Dendritic cell treated with granulocyte-macrophage colony-stimulating factor and Interleukin-4, amounts not matched to agents 40 ng/mL and 50 ng/mL, for 4 days (primary cell): ENCODE measurements around the gene TOMM34.
A peak's percentile ranks its signal among the peaks of the same experiment; 100 is the strongest.

Experiments
- H3K27ac Mint-ChIP-seq: one replicate; pipeline ENCODE4 v1.8.0; 2022; ENCODE audit warnings: mild to moderate bottlenecking, mixed read lengths
- H3K27me3 Mint-ChIP-seq: one replicate; pipeline ENCODE4 v1.8.0; 2022; ENCODE audit warnings: mild to moderate bottlenecking, mixed read lengths
- H3K36me3 Mint-ChIP-seq: one replicate; pipeline ENCODE4 v1.8.0; 2022; ENCODE audit warnings: low read depth, mixed read lengths
- H3K4me1 Mint-ChIP-seq: one replicate; pipeline ENCODE4 v1.8.0; 2022; ENCODE audit warnings: low read depth, mixed read lengths
- H3K4me3 Mint-ChIP-seq: one replicate; pipeline ENCODE4 v1.8.0; 2022; ENCODE audit warnings: mild to moderate bottlenecking, moderate library complexity, mixed read lengths
- H3K9me3 Mint-ChIP-seq: one replicate; pipeline ENCODE4 v1.8.0; 2022; ENCODE audit warnings: mixed read lengths
- intact Hi-C: fragments of 100-400 bp; cut with micrococcal nuclease; formaldehyde crosslinking; loops from one replicate; pipeline ENCODE4 v1.15.0; 2022

Gene TOMM34

DNA sequence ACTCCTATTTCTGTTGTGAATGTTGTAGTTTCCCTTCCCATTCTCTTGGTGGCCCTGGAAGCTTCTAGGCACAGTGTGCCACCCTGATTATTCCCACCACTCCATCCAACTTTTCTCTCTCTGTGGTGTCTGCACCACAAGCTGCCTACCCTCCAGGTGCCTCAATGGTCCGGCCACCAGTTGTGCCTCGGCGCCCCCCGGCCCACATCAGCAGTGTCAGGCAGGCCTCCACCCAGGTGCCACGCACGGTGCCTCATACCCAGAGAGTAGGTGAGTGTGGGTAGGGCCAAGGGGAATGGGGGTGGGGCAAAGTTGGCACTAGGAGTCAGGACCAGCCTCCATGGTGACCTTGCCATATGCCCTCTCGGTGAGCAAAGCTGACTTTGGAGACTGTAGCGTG is 27.3 kb downstream of the TOMM34 start:
- H3K4me1 Mint-ChIP-seq, result no peaks in the 10 kb centered on the region
- H3K9me3 Mint-ChIP-seq, result no peaks in the 10 kb centered on the region
- no peak overlapping the region for H3K4me3 Mint-ChIP-seq
- H3K27me3 Mint-ChIP-seq, result no peaks in the 10 kb centered on the region
- H3K36me3 Mint-ChIP-seq, result peaks cover 54% of the 10 kb centered on the region
- intact Hi-C loops, result no loop called here
- no peak overlapping the region for H3K27ac Mint-ChIP-seq

DNA sequence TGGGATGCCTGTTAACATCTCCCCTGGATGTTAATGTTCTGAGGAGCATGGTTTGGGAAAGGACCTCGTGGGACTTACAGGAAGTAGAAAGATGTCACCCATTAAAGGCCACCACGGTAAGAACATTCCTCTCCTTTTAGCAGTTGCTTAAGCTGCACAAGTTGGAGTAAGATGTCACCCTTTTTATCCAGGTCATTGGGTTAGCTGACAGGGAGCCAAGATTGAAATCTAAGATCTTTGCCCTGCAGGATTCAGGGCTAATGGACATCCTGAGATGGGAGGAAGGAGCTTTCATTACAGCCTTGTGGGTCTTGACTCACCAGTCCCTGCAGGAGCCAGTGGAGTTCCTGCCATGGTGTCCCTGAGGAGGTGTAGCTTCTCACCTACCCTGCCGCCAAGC is 28.3 kb downstream of the TOMM34 start:
- Mint-ChIP-seq H3K9me3 (no peaks in the 10 kb centered on the region), H3K36me3 (peaks cover 44% of the 10 kb centered on the region), H3K27me3 (no peaks in the 10 kb centered on the region), H3K4me3 (no peak overlapping the region), H3K4me1 (no peaks in the 10 kb centered on the region), H3K27ac (no peak overlapping the region)
- intact Hi-C loops, result no loop called here

DNA sequence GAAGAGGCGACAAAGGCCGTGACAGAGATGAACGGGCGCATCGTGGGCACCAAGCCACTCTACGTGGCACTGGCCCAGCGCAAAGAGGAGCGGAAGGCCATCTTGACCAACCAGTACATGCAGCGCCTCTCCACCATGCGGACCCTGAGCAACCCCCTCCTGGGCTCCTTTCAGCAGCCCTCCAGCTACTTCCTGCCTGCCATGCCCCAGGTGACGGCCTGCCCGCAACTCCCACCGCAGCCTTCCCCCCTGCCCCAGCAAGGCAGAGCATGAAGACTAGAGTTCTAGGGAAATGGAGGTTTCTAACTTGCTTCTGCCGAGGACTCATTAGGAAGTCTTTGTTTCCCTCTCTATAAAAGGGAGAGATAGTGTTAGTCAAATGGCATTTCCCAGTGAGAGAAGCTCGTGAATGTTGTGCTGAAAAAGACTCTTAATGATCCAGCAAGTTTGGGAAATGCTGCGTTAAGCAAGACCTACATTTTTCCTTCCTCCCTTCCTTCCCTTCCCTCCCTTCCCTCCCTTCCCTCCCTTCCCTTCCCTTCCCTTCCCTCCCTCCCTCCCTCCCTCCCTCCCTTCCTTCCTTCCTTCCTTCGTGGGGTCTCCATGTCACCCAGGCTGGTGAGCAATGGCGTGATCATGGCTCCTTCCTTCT is 29.6 kb downstream of the TOMM34 start:
- intact Hi-C loops, result no loop called here
- Mint-ChIP-seq H3K27me3 (no peaks in the 10 kb centered on the region), H3K4me3 (no peak overlapping the region), H3K9me3 (no peaks in the 10 kb centered on the region), H3K27ac (no peak overlapping the region), H3K36me3 (peaks cover 37% of the 10 kb centered on the region), H3K4me1 (no peaks in the 10 kb centered on the region)

DNA sequence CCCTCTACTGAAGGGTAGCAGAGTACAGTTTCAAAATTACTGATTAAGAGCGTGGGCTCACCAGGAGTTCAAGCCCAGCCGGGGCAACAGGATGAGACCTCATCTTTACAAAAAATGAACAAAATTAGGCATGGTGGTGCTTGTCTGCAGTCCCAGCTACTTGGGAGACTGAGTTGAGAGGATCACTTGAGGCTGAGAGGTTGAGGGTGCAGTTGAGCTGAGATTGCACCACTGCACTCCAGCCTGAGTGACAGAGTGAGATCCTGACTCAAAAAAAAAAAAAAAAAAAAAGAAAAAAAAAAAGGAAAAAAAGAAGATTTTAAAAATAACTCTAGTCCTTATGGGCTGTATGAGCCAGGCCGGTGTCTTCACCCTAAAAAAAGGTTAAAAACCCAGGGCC is 31.6 kb downstream of the TOMM34 start:
- intact Hi-C loops, result no loop called here
- H3K4me3 Mint-ChIP-seq, result no peak overlapping the region

DNA sequence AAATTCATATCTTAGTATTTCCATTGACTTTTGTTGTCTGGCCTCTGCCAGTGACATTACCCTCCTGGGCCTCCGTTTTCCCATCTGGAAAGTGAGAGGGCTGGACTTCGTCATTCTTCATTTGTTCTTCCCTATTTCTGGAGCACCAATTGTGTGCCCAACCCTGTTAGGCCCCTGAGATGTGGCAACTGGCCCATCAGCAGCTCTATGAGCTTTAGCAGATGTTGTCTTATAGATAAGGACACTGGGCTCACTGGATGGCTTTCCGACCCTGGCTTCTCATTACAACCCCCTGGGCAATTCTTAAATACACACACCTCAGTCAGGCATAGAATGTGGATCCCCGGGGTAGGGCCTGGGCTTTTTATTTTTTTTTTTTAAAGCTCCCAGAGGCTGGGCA is 35.7 kb downstream of the TOMM34 start:
- Mint-ChIP-seq H3K27ac (no peak overlapping the region), H3K9me3 (no peaks in the 10 kb centered on the region), H3K4me1 (no peaks in the 10 kb centered on the region), H3K36me3 (peaks cover 30% of the 10 kb centered on the region), H3K27me3 (no peaks in the 10 kb centered on the region), H3K4me3 (no peak overlapping the region)
- intact Hi-C loops, result no loop called here

More for the DNA sequence above, 31.6 kb downstream of the TOMM34 start:
- Mint-ChIP-seq H3K27ac (no peak overlapping the region), H3K36me3 (peaks cover 43% of the 10 kb centered on the region), H3K27me3 (no peaks in the 10 kb centered on the region), H3K4me1 (no peaks in the 10 kb centered on the region), H3K9me3 (no peaks in the 10 kb centered on the region)

DNA sequence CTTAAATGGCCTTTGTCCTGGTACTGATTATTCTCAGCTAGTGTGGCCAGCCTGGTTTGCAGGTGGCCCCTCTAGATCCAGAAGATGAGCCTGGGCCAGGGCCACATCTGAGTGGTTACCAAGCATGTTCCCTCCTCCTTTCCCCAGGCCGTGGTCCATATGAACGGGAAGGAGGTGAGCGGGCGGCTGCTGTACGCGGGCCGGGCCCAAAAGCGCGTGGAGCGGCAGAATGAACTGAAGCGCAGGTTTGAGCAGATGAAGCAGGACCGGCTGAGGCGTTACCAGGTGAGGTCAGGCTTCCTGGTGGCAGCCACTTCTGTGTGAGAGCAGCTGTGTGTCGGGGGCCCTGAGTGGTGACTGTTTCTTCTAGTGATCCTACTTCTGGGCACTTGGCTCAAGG is 38.8 kb downstream of the TOMM34 start:
- no peaks in the 10 kb centered on the region for H3K9me3 Mint-ChIP-seq
- H3K4me3 Mint-ChIP-seq, result no peak overlapping the region
- no peaks in the 10 kb centered on the region for H3K27me3 Mint-ChIP-seq
- peaks cover 43% of the 10 kb centered on the region for H3K36me3 Mint-ChIP-seq
- no peak overlapping the region for H3K27ac Mint-ChIP-seq
- intact Hi-C loops, result no loop called here
- H3K4me1 Mint-ChIP-seq, result no peaks in the 10 kb centered on the region

DNA sequence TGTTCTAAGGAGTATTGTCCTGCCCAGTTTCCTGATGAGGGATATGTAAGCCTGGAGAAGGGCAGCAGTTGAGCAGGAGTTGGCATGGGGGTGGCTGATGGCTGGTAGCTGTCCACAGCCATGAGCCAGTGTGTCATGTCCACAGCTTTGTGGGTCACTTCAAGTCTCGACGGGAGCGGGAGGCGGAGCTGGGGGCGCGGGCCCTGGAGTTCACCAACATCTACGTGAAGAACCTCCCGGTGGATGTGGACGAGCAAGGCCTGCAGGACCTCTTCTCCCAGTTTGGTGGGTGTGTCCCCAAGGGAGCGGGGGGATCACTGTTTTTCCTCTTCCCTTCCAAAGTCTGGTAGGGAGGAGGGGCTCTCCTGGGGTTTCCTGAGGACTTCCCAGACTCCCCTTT is 41.4 kb downstream of the TOMM34 start:
- no peak overlapping the region for H3K27ac Mint-ChIP-seq
- no peaks in the 10 kb centered on the region for H3K9me3 Mint-ChIP-seq
- H3K4me3 Mint-ChIP-seq, result no peak overlapping the region
- peaks cover 37% of the 10 kb centered on the region for H3K36me3 Mint-ChIP-seq
- H3K4me1 Mint-ChIP-seq, result no peaks in the 10 kb centered on the region
- H3K27me3 Mint-ChIP-seq, result no peaks in the 10 kb centered on the region
- intact Hi-C loops, result no loop called here

DNA sequence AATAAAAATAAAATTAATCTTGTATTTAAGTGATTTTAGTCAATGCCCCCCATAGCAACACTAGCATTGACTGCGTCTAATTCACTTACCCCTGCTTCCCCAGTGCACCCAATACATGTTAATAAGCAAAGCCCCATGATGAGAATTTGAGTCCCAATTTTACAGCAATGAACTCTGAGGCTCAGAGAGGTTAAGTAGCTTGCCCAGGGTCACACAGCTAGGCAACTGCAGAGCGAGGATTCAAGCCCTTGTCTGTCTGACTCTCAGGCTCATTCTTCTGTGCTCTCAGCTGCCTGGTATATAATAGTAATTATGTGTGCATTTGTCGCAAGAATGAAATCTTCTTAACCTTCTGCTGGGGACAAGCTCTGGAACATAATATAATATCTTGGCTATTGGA is 41.9 kb downstream of the TOMM34 start:
- Mint-ChIP-seq H3K4me1 (no peaks in the 10 kb centered on the region), H3K4me3 (no peak overlapping the region), H3K9me3 (no peaks in the 10 kb centered on the region), H3K36me3 (peaks cover 34% of the 10 kb centered on the region), H3K27me3 (no peaks in the 10 kb centered on the region), H3K27ac (no peak overlapping the region)
- intact Hi-C loops, result no loop called here

DNA sequence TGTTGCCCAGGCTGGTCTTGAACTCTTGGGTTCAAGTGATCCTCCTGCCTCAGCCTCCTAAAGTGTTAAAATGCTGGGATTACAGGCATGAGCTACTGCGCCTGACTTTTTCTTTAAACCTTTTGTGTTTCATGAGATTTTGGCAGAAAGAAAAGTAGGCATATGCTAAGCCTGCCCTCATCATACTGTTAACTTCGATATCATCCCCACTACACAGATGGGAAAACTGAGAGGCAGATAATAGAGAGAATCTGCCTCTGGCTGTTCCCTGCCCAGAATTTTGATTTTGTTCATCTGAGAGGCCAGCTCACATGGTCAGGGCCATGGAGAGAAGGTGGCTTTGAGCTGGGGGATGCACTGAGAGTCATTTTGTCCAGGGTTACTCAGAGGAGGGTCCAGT is 42.8 kb downstream of the TOMM34 start:
- Mint-ChIP-seq H3K27ac (no peak overlapping the region), H3K4me1 (no peaks in the 10 kb centered on the region), H3K9me3 (no peaks in the 10 kb centered on the region), H3K36me3 (peaks cover 32% of the 10 kb centered on the region), H3K27me3 (no peaks in the 10 kb centered on the region), H3K4me3 (no peak overlapping the region)
- intact Hi-C loops, result no loop called here

DNA sequence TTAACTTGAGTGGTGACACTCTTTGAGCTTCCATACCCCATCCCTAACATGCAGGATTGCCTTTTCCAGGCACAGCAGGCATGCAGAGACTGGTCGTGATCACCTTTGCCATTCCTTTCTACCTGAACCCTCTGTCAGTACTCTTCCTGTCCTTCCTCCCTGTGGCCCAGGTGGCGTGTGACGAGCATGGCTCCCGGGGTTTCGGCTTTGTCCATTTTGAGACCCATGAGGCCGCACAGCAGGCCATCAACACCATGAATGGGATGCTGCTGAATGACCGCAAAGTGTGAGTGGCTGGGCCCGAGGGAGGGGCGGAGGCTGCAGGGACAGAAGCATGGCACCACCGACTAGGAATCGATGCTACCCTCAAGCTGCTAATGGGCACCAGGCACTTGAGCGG is 43.6 kb downstream of the TOMM34 start:
- no peaks in the 10 kb centered on the region for H3K27me3 Mint-ChIP-seq
- H3K4me3 Mint-ChIP-seq, result no peak overlapping the region
- intact Hi-C loops, result no loop called here
- no peak overlapping the region for H3K27ac Mint-ChIP-seq
- peaks cover 2% of the 10 kb centered on the region for H3K4me1 Mint-ChIP-seq
- peaks cover 30% of the 10 kb centered on the region for H3K36me3 Mint-ChIP-seq
- H3K9me3 Mint-ChIP-seq, result no peaks in the 10 kb centered on the region

DNA sequence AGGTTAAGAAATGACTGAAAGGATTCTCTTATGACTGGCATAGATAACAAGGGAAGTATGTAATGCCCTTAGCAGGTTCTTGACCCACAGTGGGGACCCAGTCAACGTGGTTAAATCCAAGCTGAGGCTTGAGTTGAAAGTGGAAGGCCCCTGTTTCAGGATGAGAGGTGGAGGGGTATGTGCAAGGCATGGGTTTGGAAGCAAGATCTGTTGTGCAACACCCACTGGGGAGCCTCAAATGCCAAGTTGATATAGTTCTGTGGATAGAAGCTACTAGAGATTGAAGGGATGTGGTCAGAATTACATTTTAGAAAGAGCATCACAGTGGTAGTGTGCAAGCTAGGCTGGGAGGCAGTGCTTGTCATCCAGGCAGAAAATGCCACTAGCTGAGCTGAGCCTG is 45.3 kb downstream of the TOMM34 start:
- no peaks in the 10 kb centered on the region for H3K9me3 Mint-ChIP-seq
- no peaks in the 10 kb centered on the region for H3K27me3 Mint-ChIP-seq
- intact Hi-C loops, result no loop called here
- H3K36me3 Mint-ChIP-seq, result peaks cover 25% of the 10 kb centered on the region
- peaks cover 16% of the 10 kb centered on the region for H3K4me1 Mint-ChIP-seq
- H3K27ac Mint-ChIP-seq, result no peak overlapping the region
- H3K4me3 Mint-ChIP-seq, result no peak overlapping the region

DNA sequence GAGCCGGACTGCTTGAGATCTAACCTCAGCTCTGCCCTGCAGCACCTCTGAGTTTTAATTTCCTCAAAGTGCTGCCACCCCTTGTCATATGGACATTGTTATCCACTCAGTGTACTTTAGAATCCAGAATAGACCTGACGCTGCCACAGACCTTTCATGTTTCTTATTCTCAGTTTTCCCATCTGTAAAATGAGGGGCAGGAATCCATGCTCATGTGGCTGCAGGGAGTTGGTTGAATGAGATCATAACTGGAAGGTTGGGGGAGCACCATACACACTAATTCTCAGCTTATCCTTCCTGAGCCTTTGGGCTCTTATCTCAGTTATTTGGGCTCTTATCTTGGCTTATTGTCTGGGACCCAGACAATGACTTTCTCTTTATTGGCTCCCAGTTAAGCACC is 48.0 kb downstream of the TOMM34 start:
- H3K27me3 Mint-ChIP-seq, result no peaks in the 10 kb centered on the region
- no peak overlapping the region for H3K4me3 Mint-ChIP-seq
- H3K27ac Mint-ChIP-seq, result no peak overlapping the region
- no peaks in the 10 kb centered on the region for H3K9me3 Mint-ChIP-seq
- peaks cover 35% of the 10 kb centered on the region for H3K36me3 Mint-ChIP-seq
- intact Hi-C loops, result no loop called here
- H3K4me1 Mint-ChIP-seq, result peaks cover 30% of the 10 kb centered on the region

DNA sequence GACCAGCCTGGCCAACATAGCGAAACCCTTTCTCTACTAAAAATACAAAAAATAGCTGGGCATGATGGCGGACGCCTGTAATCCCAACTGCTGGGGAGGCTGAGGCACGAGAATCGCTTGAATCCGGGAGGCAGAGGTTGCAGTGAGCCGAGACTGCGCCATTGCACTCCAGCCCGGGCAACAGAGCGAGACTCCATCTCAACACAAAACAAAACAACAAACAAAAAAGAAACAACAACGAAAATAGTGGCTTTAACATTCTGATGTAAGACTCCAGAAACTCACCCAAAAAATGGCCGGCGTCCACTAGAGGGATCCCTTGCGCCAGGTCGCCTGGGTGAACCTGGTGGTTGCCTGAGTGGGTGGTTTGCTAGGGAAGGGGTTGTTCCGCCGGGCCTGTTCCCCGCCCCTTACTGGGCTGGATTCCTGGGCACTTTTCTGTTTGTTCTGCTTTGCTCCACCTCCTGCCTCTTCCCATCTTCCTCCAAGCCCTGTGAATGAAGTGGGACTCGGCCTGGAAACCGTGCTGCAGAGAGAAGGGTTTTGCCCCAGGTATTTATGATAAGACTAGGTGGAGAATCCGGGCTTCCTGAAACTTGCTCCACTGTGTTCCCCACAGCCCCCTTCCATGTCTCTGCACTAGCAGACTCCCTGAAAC is 48.8 kb downstream of the TOMM34 start:
- no peaks in the 10 kb centered on the region for H3K9me3 Mint-ChIP-seq
- intact Hi-C loops, result no loop called here
- H3K4me1 Mint-ChIP-seq, result peaks cover 30% of the 10 kb centered on the region
- no peak overlapping the region for H3K4me3 Mint-ChIP-seq
- no peak overlapping the region for H3K27ac Mint-ChIP-seq
- no peaks in the 10 kb centered on the region for H3K27me3 Mint-ChIP-seq
- H3K36me3 Mint-ChIP-seq, result peaks cover 38% of the 10 kb centered on the region

DNA sequence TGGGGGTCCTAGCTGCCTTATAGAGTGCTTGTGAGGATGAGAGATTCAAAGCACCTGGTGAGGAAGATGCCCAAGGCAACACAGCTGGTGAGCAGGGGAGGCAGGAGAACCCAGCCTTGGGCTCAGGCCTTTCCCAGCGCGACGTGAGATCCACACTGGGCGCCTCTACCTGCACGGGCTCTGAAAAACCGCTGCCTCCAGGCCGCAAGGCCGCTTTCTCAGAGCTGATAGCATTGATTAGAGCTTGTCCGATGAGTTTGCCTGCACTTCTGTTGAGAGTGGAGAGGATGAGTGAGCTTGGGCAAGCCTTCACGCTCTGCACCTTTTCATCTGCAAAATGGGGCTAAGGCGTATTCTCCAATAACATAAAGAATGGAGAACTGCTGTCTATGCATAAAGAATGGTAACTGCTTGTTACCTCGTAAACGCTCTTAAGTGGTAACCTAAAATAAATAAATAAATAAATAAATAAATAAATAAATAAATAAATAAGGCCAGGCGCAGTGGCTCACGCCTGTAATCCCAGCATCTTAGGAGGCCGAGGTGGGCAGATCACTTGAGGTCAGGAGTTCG is 49.4 kb downstream of the TOMM34 start:
- Mint-ChIP-seq H3K27me3 (no peaks in the 10 kb centered on the region), H3K9me3 (no peaks in the 10 kb centered on the region), H3K27ac (peak overlapping the region; percentile 50), H3K4me3 (peak overlapping the region; percentile 89), H3K4me1 (peaks cover 30% of the 10 kb centered on the region), H3K36me3 (peaks cover 41% of the 10 kb centered on the region)
- intact Hi-C loops, result no loop called here
